CMK (cell line): ENCODE data around the gene PRKAG2.

Source experiments
- DNase-seq: peaks from one replicate; pipeline ENCODE4 v3.0.0-alpha.2; 2010; ENCODE audit warnings: low read depth

Gene PRKAG2

DNA sequence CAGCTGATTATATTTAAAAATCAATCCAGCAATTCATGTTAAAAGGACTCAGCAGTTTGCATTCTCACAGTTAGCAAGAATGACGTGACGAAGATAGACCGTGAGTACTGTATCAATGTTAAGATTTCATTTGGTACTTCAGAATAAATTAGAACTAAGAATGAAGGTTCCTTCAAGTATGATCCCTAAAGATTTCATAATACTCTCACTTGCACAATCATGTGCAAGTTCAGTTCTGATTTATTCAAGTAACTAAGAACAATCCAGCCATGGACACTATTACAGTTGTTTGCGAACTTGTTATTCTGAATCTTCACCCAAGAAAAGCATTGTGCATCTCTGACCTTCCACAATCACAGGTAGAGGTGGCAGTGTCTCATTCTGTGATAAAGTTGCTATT lies 365.0 kb downstream of the PRKAG2 start:
- DNase-seq, result no peak

DNA sequence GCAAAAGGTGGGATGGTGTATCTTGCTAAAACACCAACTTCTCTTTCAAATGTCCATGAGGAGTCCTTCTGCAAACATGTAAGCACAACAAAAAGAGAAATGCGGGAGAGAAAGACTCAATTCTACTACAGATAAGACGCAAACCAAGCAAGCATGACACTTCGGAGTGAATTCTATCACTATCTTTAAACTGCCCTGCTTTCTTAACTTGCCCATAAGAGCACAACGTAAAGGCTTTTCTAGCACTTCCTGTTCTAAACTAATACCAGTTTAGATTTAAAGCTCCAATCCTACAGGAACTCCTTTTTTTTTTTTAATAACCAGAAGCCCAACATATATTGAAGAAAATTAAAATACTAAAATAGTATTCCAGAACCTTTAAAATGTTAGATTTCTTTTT lies 365.6 kb downstream of the PRKAG2 start:
- DNase-seq, result no peak

DNA sequence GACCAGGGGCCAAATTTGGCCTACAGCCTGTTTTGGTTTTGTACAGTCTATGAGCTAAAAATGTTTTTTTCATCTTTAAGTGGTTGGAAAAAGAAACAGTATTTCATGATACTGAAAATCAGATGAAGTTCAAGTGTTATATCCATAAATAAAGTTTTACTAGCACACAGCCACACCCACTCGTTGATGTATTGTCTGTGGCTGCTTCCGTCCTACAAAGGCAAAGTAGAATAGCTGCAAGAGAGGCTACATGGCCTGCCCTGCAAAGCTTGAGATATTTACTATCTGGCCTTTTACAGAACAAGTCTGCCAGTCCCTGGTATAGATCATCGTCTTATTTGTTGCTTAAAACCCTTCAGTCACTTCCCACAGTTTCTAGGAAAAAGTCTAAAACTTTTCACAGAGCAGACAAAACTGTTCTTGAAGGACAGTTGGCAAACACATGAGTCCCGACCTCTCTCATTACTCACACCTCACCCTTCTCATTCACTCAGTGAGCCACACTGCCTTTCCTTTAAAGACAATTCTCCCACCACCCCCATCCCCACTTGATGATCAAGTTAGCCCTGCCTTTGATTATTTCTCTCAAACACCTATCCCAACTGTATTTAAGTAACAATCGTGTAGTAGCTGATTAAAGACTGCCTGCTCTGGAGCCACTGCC lies 367.1 kb downstream of the PRKAG2 start:
- no peak for DNase-seq

DNA sequence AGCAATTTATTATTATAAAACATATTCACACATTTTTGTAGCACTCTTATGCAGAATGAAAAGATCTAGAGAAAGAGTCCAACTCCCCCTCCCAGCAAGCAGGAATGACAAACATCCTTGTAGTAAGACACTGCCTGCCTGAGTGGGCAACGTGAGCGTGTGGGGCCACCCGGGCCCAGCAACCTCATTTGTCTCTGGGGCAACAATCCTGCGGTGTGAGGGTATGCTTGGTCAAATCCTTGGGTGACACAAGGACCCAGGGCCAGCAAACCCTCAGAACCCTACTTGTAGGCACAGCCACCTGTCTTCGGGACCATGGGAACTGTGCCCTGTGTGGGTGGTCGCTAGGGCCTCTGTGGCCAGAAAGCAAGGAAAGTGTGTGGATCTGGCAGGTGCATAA lies 367.9 kb downstream of the PRKAG2 start:
- no peak for DNase-seq

DNA sequence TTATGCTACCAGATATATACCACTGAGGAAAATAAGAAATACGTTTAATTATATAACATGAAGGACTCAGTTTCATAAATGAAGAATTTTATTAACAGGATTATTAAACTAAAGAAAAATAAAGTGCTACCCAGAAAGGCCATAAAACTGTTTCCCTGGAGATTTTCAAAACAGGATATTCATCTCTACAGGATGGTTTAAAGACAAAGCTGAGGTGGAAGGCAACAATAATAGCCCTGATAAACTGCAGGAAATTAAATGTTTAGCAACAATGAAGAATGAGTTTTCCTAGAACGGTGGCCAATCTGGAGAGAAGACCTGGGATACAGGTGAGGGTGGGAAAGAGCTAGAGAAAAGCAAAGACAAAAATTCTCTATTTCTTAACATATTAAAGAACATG lies 369.1 kb downstream of the PRKAG2 start:
- DNase-seq, result no peak

DNA sequence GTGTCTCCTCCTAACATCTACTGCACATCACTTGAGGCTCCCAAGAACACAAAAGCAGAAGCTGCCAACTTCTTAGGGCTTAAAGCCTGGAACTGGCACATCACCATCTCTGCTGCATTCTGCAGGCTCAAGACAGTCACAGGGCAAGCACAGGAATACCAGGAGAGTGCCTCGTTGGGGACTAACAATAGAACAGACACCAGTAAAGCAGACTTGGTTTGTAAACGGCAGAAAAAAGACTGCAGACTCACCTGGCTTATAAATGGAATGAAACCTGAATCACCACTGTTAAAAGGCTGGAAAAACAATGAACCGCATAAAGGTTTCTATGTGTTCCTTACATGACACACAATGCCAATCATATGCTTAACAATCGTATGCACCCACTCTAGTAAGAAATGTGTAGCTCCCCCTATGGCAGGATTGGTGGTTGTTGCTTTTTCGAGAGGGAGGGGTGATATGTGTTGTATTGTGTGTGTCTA lies 370.0 kb downstream of the PRKAG2 start:
- DNase-seq, result no peak
